ENCODE data around the gene AOX1. TPM values are rescaled to one million over a fixed set of nuclear protein-coding genes. Genes with fewer than 3 reads are reported as not detected.
"Not testable (repeated sequence)": the region's sequence is repeated elsewhere in the genome, so short reads cannot be mapped to it uniquely, and the experiment has no call there.

AOX1 gene
- total RNA-seq, 2 donors from 2014 or later, result 0.83 to 0.84 TPM

DNA sequence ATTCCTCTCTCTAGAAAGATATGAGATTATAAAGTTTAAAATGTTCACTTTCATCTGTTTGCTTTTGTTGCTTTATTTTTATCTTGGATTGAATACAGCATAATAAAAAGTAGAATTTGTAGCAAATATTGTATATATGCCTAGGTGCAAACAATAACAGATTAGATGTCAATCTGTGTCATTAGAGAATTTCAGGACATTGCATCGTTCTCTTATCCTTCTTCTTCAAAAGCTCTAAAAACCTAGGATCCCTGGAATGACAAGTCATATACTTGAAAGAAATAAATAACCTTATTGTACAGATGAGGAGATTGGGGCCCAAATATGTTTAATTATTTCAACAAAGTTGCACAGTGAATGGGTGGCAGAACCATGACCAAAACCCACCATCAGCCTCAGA is 123.1 kb downstream of the AOX1 start:
- Mint-ChIP-seq H3K27me3 (ENCODE audit: low read depth) (peaks cover 2% of the 10 kb centered on the region), H3K9me3 (no peaks in the 10 kb centered on the region), H3K4me1 (ENCODE audit: low read depth) (peaks cover 77% of the 10 kb centered on the region), H3K27ac (peak overlapping the region; percentile 59), H3K36me3 (ENCODE audit: insufficient read depth in 2 of 2) (no peaks in the 10 kb centered on the region), H3K4me3 (no peak overlapping the region)
- ATAC-seq (replicated peaks in 1 of 2) (no peak), DNase-seq (no peak)

DNA sequence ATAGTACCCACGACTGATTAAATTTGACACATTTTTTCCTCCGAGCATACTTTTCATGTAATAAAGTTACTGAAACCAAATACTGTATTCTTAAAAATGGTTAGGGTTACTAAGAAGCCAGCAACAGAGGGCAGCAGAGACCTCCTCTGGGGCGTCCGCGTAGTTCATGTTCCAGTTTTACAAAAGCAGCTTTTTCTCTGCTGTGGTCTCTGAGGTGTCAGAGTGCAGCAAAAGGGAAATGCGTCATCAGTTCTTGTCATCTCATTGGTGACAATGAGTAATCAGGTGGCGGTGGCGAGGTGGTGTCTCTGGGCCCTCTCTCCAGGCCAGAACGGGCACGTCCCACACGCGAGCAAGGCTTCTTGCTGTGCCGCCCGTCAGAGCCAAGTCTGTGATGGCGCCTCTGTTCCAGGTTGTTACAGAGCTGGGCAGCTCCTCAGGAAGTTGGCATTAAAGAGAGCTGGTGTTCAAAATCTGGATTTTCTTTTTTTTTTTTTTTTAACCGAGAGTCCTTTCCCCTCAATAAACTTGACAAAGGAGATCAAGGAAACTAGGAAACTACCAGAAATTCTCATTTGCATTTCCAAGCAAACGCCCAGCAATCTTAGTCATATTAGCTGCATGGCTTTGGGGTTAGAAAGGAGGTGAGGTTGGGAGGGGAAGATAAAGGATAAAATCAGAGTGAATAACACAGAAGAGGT is 127.3 kb downstream of the AOX1 start:
- peaks cover 51% of the 10 kb centered on the region for H3K4me1 Mint-ChIP-seq (ENCODE audit: low read depth)
- H3K9me3 Mint-ChIP-seq, result no peaks in the 10 kb centered on the region
- peak; percentile 92 to 97 for DNase-seq
- H3K27ac Mint-ChIP-seq, result peak overlapping the region; percentile 98
- H3K4me3 Mint-ChIP-seq, result peak overlapping the region; percentile 72 to 82
- H3K36me3 Mint-ChIP-seq (ENCODE audit: insufficient read depth in 2 of 2), result no peaks in the 10 kb centered on the region
- peak; percentile 97 to 98 for ATAC-seq (replicated peaks in 1 of 2)
- no peaks in the 10 kb centered on the region for H3K27me3 Mint-ChIP-seq (ENCODE audit: low read depth)

DNA sequence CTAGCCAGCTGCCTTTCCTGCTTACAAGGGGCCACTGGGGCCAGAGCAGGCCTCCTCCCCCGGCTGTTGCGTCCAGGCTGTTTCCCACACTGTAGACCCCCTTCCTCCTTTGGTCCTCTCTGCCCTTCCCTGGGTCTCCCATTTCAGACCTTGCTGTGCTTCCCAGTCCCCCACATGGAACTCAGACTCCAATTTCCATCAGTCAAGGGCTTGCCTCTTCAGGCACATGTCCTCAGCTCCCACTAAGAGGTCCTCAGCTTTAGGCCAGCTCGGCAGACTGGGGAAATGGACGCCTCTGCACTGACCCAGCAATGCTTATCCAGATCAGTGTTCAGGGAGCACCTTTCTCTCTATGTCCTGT is 127.9 kb downstream of the AOX1 start:
- no peak for ATAC-seq (replicated peaks in 1 of 2)

DNA sequence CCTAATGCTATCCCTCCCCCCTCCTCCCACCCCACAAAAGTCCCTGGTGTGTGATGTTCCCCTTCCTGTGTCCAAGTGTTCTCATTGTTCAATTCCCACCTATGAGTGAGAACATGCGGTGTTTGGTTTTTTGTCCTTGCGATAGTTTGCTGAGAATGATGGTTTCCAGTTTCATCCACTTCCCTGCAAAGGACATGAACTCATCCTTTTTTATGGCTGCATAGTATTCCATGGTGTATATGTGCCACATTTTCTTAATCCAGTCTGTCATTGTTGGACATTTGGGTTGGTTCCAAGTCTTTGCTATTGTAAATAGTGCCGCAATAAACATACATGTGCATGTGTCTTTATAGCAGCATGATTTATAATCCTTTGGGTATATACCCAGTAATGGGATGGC is 129.2 kb downstream of the AOX1 start:
- H3K27me3 Mint-ChIP-seq (ENCODE audit: low read depth); H3K36me3 Mint-ChIP-seq (ENCODE audit: insufficient read depth in 2 of 2); DNase-seq; ATAC-seq (replicated peaks in 1 of 2); H3K9me3 Mint-ChIP-seq; H3K4me3 Mint-ChIP-seq; H3K27ac Mint-ChIP-seq: not testable (repeated sequence)
- H3K4me1 Mint-ChIP-seq (ENCODE audit: low read depth), result peaks cover 42% of the 10 kb centered on the region

More for the DNA sequence above, 127.9 kb downstream of the AOX1 start:
- Mint-ChIP-seq H3K27ac (peak overlapping the region; percentile 98), H3K4me3 (peak overlapping the region; percentile 72 to 82), H3K27me3 (ENCODE audit: low read depth) (no peaks in the 10 kb centered on the region), H3K9me3 (peaks cover 0 to 3% of the 10 kb centered on the region in 2 donors), H3K4me1 (ENCODE audit: low read depth) (peaks cover 47% of the 10 kb centered on the region), H3K36me3 (ENCODE audit: insufficient read depth in 2 of 2) (peaks cover 0 to under 1% of the 10 kb centered on the region in 2 donors)
- DNase-seq, result peak in 1 of 2 donors; percentile 37

DNA sequence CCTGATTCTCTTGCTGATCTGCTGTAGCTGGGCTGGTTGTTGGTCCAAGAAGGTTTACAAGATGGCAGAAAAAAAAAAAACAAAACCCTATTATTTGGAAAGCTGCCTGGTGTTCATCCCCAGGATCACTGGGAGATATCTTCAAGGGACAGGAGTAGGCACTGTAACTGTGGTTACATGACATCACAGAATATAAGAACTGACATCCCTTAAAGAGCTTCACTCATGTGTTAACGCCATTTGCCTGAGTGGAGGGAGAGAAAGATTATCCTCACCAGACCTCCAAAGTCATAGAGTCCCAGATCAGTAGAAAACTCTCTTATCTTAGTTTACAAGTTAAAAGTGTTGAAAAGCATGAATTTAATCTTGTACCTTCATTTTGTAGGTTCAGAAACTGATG is 130.6 kb downstream of the AOX1 start:
- peaks cover 5% of the 10 kb centered on the region for H3K27me3 Mint-ChIP-seq (ENCODE audit: low read depth)

More for the DNA sequence above, 130.6 kb downstream of the AOX1 start:
- peaks cover 38% of the 10 kb centered on the region for H3K4me1 Mint-ChIP-seq (ENCODE audit: low read depth)
- ATAC-seq (replicated peaks in 1 of 2) (no peak), DNase-seq (no peak)
- peaks cover 3 to 5% of the 10 kb centered on the region in 2 donors for H3K9me3 Mint-ChIP-seq
- no peak overlapping the region for H3K27ac Mint-ChIP-seq
- peaks cover 0 to 5% of the 10 kb centered on the region in 2 donors for H3K36me3 Mint-ChIP-seq (ENCODE audit: insufficient read depth in 2 of 2)
- H3K4me3 Mint-ChIP-seq, result no peak overlapping the region

Other genes with a start within 250 kb of the AOX1 start
- gene KCTD18, start 75.9 kb upstream of the AOX1 start, total RNA-seq, result 10 to 100 TPM; 17.0 to 23.5 TPM
- gene SGO2, start 59.8 kb upstream of the AOX1 start, total RNA-seq, result 10 to 100 TPM; 36.5 to 38.9 TPM
- 100 to 1,000 TPM; 457 to 495 TPM for gene BZW1, start 225.9 kb downstream of the AOX1 start, total RNA-seq

Measured in activated T-cell treated with anti-CD3 and anti-CD28 coated beads, Interleukin-2, amount 50 U/mL, for 72 hours (primary cell).